ENCODE data around the gene CCDC40.

GRCh38 chr17:80065478-80066170 is 29.2 kb downstream of the CCDC40 start:
- TF ChIP-seq CTCF (IDR thresholded peaks at IDR 0.05), result no peak
- no peak for TF ChIP-seq POLR2A (IDR thresholded peaks at IDR 0.05)

Measured in heart left ventricle (tissue), 13 donors.